ENCODE data around the gene PIM2.
"Not testable (repeated sequence)": the region's sequence is repeated elsewhere in the genome, so short reads cannot be mapped to it uniquely, and the experiment has no call there.

Gene PIM2

GRCh38 chrX:48904180-48904579 is 14.6 kb downstream of the PIM2 start:
- no peak for DNase-seq

GRCh38 chrX:48903290-48903689 is 15.5 kb downstream of the PIM2 start:
- DNase-seq: no peak

DNA sequence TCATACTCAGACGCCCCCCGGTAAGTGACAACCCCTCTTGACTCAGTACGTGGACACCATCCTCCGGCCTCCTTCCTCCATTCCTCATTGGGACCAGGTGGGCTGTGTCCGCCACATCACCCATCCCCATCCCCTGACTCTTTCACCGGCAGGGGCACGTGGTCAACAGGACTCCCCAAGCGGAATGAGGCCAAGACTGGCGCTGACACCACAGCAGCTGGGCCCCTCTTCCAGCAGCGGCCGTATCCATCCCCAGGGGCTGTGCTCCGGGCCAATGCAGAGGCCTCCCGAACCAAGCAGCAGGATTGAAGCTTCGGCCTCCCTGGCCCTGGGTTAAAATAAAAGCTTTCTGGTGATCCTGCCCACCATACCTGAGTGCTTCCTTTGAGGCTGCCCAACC is 16.0 kb downstream of the PIM2 start:
- no peak for DNase-seq

DNA sequence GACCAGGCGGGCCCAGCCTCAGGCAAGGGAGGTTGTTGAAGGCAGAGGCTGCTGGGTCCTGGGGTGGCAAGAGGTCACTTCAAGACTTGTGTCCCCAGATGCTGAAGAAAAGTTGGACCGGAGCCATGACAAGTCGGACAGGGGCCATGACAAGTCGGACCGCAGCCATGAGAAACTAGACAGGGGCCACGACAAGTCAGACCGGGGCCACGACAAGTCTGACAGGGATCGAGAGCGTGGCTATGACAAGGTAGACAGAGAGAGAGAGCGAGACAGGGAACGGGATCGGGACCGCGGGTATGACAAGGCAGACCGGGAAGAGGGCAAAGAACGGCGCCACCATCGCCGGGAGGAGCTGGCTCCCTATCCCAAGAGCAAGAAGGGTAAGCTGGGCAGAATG is 16.7 kb downstream of the PIM2 start:
- DNase-seq: no peak

- no peak for DNase-seq
These were observed 17.8 kb downstream of the PIM2 start for GRCh38 chrX:48901069-48901468.

DNA sequence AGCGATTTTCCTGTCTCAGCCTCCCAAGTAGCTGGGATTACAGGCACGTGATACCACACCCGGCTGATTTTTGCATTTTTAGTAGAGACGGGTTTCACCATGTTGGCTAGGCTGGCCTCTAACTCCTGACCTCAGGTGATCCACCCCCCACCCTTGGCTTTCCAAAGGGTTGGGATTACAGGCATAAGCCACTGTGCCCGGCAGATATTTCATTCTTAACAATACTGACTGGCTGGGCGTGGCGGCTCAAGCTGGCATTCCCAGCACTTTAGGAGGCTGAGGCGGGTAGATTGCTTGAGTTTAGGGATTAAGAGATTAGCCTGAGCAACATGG is 19.8 kb downstream of the PIM2 start:
- DNase-seq: no peak

- peak; percentile 94 for DNase-seq
These were observed 21.1 kb downstream of the PIM2 start, which contains the start of the genes PQBP1 and TIMM17B for GRCh38 chrX:48897625-48898306. Gene PQBP1 (plus strand): TSS chrX:48897930. CDS start chrX:48898510, 580 bp downstream. Gene TIMM17B (minus strand): TSS chrX:48897768. CDS start chrX:48897749, 19 bp downstream.

- peak; percentile 58 for DNase-seq
These were observed 21.6 kb downstream of the PIM2 start for GRCh38 chrX:48897157-48897624.

DNA sequence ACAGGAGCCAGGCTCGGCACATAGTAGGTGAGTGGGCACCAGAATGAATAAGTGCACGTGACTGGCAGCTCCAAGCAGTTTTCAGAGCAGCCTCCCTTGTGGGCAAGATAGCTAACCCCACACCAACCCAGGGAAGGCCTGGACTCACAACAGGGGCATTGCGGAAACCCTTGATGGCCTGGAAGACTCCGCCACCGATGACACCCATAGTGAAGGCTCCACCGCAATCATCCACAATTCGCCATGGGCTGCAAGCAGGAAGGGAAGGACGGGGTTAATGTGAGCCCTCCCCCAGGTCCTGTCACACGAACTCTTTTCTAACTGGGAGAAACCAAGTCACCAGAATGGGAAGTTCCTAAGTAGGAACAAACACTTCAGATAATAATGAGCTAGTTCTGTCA is 22.2 kb downstream of the PIM2 start:
- no peak for DNase-seq

DNA sequence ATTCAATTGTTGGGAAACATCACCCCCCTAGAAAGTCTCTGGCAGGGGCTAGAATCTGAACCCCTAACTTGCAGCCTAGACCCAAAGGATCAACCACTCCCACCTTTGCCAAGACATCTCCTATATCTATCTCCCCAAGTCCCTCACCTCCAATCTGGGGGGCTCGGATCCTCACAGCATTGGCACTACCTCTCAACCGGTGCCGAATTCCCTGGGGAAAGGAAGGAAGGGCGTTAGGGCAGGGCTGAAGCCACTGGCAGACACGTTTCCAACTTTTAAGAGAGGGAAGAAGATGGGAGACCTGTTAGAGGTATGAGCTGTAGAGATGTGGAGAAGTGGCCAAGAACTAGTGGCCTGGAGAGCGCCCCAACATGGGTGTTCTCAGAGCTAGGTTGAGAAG is 23.9 kb downstream of the PIM2 start:
- DNase-seq: no peak

GRCh38 chrX:48893556-48894348 is 25.1 kb downstream of the PIM2 start:
- no peak for DNase-seq

GRCh38 chrX:48892896-48893295 is 25.9 kb downstream of the PIM2 start:
- DNase-seq: no peak

GRCh38 chrX:48891402-48892288 is 27.2 kb downstream of the PIM2 start:
- peak; percentile 53 for DNase-seq

DNA sequence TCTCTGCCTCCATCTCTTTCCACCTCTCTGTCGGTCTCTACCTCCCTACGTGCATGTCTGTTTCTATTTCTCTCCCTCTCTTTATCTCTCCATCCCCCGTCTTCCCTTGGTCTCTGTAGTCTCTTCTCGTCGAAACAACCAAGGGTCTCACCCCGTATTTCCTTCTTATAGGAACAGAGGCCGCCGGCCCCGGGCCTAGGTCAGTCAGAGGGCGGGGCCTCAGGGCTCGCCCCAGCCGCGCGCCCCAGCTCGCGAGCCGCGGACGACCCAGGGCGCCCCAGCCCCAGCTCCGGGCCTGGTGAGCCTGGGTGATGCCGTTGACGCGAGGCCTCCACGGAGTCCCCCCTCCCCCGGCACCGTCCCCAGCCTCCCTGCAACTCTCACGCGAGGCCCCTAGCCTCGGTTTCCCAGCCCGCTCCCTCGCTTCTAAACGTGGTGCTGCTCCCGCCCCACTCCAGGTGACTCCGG is 27.9 kb downstream of the PIM2 start:
- no peak for DNase-seq

GRCh38 chrX:48890296-48890925 is 28.4 kb downstream of the PIM2 start:
- no peak for DNase-seq

GRCh38 chrX:48886586-48886985 is 32.2 kb downstream of the PIM2 start:
- not testable (repeated sequence) for DNase-seq

DNA sequence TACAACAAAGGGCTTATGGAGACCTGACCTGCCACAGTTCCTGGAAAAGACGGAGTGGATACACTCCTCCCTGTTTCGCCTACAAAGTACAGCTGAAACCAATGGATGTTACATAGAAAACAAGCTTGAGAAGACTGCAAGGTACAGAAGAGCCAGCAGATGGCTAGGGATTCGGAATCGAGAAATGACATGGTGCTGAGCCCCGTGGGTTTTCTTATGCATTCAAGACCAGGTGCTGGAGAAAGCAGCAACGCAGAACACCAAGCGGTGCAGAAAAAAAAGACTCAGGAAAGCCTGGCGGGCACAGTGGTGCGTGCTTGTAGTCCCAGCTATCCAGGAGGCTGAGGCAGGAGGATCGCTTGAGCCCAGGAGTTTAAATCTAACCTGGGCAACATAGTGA is 35.1 kb downstream of the PIM2 start:
- no peak for DNase-seq

DNA sequence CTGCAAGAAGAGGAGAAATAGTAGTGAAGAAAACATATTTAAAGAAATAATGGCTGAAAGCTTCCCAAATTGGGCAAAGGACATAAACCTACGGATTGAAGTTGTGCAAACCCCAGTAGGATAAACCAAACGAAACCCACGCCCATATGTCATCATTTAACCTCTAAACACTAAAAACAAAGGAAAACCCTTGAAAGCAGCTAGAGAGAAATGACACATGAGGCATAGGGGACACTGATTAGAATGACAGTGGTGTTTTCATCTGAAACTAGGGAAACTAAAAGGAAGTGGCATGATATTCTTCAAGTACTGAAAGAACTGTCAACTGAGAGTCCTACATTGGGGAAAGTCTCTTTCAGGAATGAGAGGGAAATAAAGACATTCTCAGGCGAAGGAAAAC is 41.9 kb downstream of the PIM2 start:
- not testable (repeated sequence) for DNase-seq

GRCh38 chrX:48872017-48872416 is 46.8 kb downstream of the PIM2 start:
- DNase-seq: not testable (repeated sequence)

DNA sequence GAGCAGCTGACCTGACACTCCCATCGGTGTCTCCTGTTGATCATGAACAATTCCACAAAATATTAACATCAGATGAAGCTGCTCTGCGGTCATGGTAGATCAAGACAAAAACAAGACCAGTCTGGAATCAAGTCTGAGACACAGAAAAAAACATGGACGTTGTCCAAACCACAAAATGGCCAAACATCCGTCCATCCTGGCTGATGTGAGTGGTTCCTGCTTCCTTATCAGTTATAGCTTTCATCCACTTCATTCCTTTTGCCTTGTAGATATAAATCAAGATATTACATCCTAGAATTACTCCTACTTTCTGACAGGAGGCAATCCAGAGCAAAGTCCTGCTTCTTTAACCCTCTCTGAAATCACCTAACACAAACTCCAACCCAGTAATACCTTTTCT is 54.6 kb downstream of the PIM2 start:
- no peak for DNase-seq
